GM12878 (cell line): ENCODE results near the gene CDK15. TPM values are rescaled to one million over a fixed set of nuclear protein-coding genes. Genes with fewer than 3 reads are reported as not detected.

Experiments
- ATAC-seq: fragments of 200-7000 bp; cut with Tn5 transposase; 3 replicates; pipeline ENCODE4 v1.9.1; 2020; ENCODE audit warnings: mild to moderate bottlenecking, moderate library complexity
- BruUV-seq: library from RNA; stranded (reverse); fragments of 400-500 nt; replicated peaks from 2 replicates; lab custom pipeline; 2021; lab: Mats Ljungman, UMichigan
- CTCF ChIA-PET: fragments of 300-600 bp; sonication (Branson Sonifier 250); formaldehyde crosslinking; extraction: SDS; loops from one replicate; lab custom pipeline; 2021; ENCODE audit warnings: inconsistent platforms; lab: Yijun Ruan, JAX
- POLR2A ChIA-PET: fragments of 350-600 bp; formaldehyde crosslinking; extraction: SDS; loops from one replicate; lab custom pipeline; 2021; ENCODE audit warnings: inconsistent platforms; lab: Charles Lee
- RAD21 ChIA-PET: fragments of 300-600 bp; sonication (Branson Sonifier 250); formaldehyde crosslinking; loops from one replicate; lab custom pipeline; 2023; ENCODE audit warnings: antibody characterized with exemption; ENCODE audit not compliant: unreplicated experiment; lab: Charles Lee
- SMC1A ChIA-PET: fragments of 300-600 bp; sonication (Branson Sonifier 250); formaldehyde crosslinking; loops from one replicate; lab custom pipeline; 2023; ENCODE audit not compliant: unreplicated experiment, uncharacterized antibody; lab: Charles Lee
- DNase-seq: peaks from one replicate; pipeline ENCODE4 v3.0.0-alpha.2; 2011; ENCODE audit warnings: low read depth, low spot score
- FAIRE-seq: peaks from 3 replicates; lab custom pipeline; 2011; peaks lifted over from hg19 to GRCh38; lab: Jason Lieb, UNC
- H2AFZ ChIP-seq: 2 replicates; pipeline ENCODE4 v1.6.0; 2011; ENCODE audit warnings: low read depth, low read length, control low read depth; ENCODE audit not compliant: control insufficient read depth
- H3K27ac ChIP-seq: 2 replicates; pipeline ENCODE4 v1.5.1; 2011; ENCODE audit warnings: control low read depth; ENCODE audit not compliant: control insufficient read depth, insufficient read depth
- H3K27me3 ChIP-seq, 2 experiments: replicated peaks in 1 of 2; 2 replicates each; pipeline versions ENCODE4 v1.6.0 to v1.6.1; 2011; ENCODE audit warnings: low read length in 1 of 2; ENCODE audit not compliant: control insufficient read depth in 2 of 2, insufficient read depth in 2 of 2
- H3K36me3 ChIP-seq, 2 experiments: 2 replicates each; pipeline ENCODE4 v1.5.1; 2011; ENCODE audit warnings: low read length in 1 of 2; ENCODE audit not compliant: control insufficient read depth in 2 of 2, insufficient read depth in 2 of 2
- H3K4me1 ChIP-seq: 2 replicates; pipeline ENCODE4 v1.6.1; 2011; ENCODE audit warnings: mild to moderate bottlenecking, low read length, moderate library complexity, mixed read lengths; ENCODE audit not compliant: control insufficient read depth, insufficient read depth
- H3K4me2 ChIP-seq: 2 replicates; pipeline ENCODE4 v1.6.0; 2011; ENCODE audit warnings: control low read depth; ENCODE audit not compliant: control insufficient read depth, insufficient read depth
- H3K4me3 ChIP-seq: fragments of 200-600 bp; sonication (generic); 2 replicates; pipeline ENCODE4 v1.5.1; 2016
- H3K79me2 ChIP-seq: 2 replicates; pipeline ENCODE4 v1.6.0; 2011; ENCODE audit warnings: low read length; ENCODE audit not compliant: control insufficient read depth, insufficient read depth
- H3K9ac ChIP-seq: 2 replicates; pipeline ENCODE4 v1.8.0; 2011; ENCODE audit warnings: low read length, control low read depth, mixed read lengths; ENCODE audit not compliant: control insufficient read depth, insufficient read depth
- H3K9me3 ChIP-seq: replicated peaks from 3 replicates; pipeline ENCODE4 v1.5.1; 2011; ENCODE audit warnings: mild to moderate bottlenecking, low read length; ENCODE audit not compliant: control insufficient read depth, insufficient read depth
- H4K20me1 ChIP-seq: 2 replicates; pipeline ENCODE4 v1.6.0; 2011; ENCODE audit not compliant: control insufficient read depth, insufficient read depth
- ASH2L ChIP-seq: fragments of 300-600, 200-600 bp; sonication (generic); IDR thresholded peaks from 2 replicates; pipeline ENCODE4 v1.6.1; 2017; ENCODE audit warnings: low read depth, mild to moderate bottlenecking, borderline replicate concordance
- CREB1 ChIP-seq: IDR thresholded peaks from 2 replicates; pipeline ENCODE4 v1.6.1; 2012; ENCODE audit warnings: low read depth, mild to moderate bottlenecking, inconsistent platforms
- LARP7 ChIP-seq: fragments of 450-650 bp; IDR thresholded peaks from 2 replicates; pipeline ENCODE4 v1.6.1; 2017; ENCODE audit warnings: mild to moderate bottlenecking
- MEF2A ChIP-seq: IDR thresholded peaks from 2 replicates; pipeline ENCODE4 v1.6.1; 2011; ENCODE audit warnings: low read depth, mild to moderate bottlenecking, low read length, moderate library complexity; ENCODE audit not compliant: insufficient read depth
- NFXL1 ChIP-seq: fragments of 450-650 bp; IDR thresholded peaks from 2 replicates; pipeline ENCODE4 v1.6.1; 2017; ENCODE audit warnings: antibody characterized with exemption, mild to moderate bottlenecking, borderline replicate concordance
- TAF1 ChIP-seq: IDR thresholded peaks from 2 replicates; pipeline ENCODE4 v1.6.1; 2011; ENCODE audit warnings: mild to moderate bottlenecking, low read depth, low read length, borderline replicate concordance
- WGBS: methylation state at CpG from one replicate; pipeline ENCODE4 v1.1.6; 2016; ENCODE audit warnings: low lambda C conversion rate; ENCODE audit not compliant: insufficient replicate concordance, insufficient coverage; ENCODE audit errors: missing lambda C conversion rate; 5-methylcytosine and 5-hydroxymethylcytosine counted together
- in situ Hi-C: fragments of 300-500 bp; cut with MboI; formaldehyde crosslinking; loops from 9 replicates; pipeline ENCODE4 v1.14.3; 2018; ENCODE audit warnings: mixed read lengths
- intact Hi-C: fragments of 100-400 bp; cut with micrococcal nuclease; formaldehyde crosslinking; loops from one replicate; pipeline ENCODE4 v1.14.2; 2022; ENCODE audit not compliant: unreplicated experiment
- polyA plus RNA-seq, 11 experiments: library from polyadenylated mRNA; depleted of rRNA in 4 of 11; unstranded in 6 of 11; stranded (reverse) in 5 of 11; fragments of >200 nt; fragmentation: Nextera tagmentation in 4 of 11; fragmentation: Illumina TruSeq in 1 of 11; extraction: Ambion mirVana in 4 of 11; extraction: Trizol in 1 of 11; gene quantifications; 1 replicate in 1 of 11; 2 replicates in 10 of 11; pipeline versions ENCODE4 v1.2.1 to v1.2.3, GENCODE V29; 2011 to 2016; ENCODE audit warnings: inconsistent platforms in 2 of 11, missing spikeins in 2 of 11, low read depth in 1 of 11
- total RNA-seq, 4 experiments: library from RNA; depleted of rRNA in 3 of 4; stranded (reverse); fragments of >200 nt in 3 of 4; fragmentation: Illumina TruSeq in 1 of 4; extraction: Trizol in 1 of 4; gene quantifications; 2 replicates each; pipeline versions ENCODE4 v1.2.1 to v1.2.3, GENCODE V29; 2013 to 2021
- TF ChIP-seq, protein P1 (sequence below): fragments of 450-650 bp; formaldehyde crosslinking; IDR thresholded peaks from 2 replicates; pipeline ENCODE4 v1.5.0; 2022; ENCODE audit warnings: mild to moderate bottlenecking, missing genetic modification characterization
- TF ChIP-seq, protein P2 (sequence below): fragments of 450-650 bp; IDR thresholded peaks from 2 replicates; pipeline ENCODE4 v1.6.1; 2017; ENCODE audit warnings: mild to moderate bottlenecking, moderate library complexity

The CDK15 gene
- total and polyA plus RNA-seq, 10 of the 15 experiments (the other 5 are each of a cell fraction or from before 2014, with no cell fraction given): 0.01 to 0.04 TPM; not detected in 8

DNA sequence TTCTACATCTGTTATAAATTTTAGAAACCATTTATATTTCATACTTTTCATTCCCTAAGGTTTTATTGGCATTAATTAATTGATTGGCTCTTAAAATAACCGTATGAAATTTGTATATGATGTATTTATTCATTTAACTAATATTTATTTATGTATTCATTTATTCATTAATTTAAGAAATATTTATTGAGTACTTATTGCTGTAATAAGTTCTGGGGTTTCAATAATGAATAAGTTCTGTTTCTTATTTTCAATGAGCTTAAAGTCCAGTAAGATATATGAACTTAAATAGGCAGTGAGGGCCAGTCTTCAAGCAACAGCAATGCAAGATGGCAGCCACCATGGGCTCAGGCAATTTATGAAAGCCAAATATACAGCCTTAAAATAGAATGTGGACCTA lies 17.9 kb downstream of the CDK15 start:
- BruUV-seq: no TSS peak
- no peaks in the 10 kb centered on the region for H3K79me2 ChIP-seq
- no peaks in the 10 kb centered on the region for H3K4me1 ChIP-seq
- TF ChIP-seq TAF1: no peak
- no peak for TF ChIP-seq MEF2A
- no peak for FAIRE-seq
- no peak for ATAC-seq
- ChIA-PET CTCF (no interaction called here), RAD21 (no interaction called here), POLR2A (no interaction called here), SMC1A (no interaction called here)
- no peak overlapping the region for H3K27ac ChIP-seq
- H3K4me3 ChIP-seq: no peak overlapping the region
- WGBS: 0% methylated on average over 1 of the region's 1 CpG
- H3K36me3 ChIP-seq: no peaks in the 10 kb centered on the region
- H3K27me3 ChIP-seq: no peaks in the 10 kb centered on the region
- DNase-seq: no peak
- H3K9ac ChIP-seq: no peak overlapping the region
- no peak overlapping the region for H2AFZ ChIP-seq
- no peaks in the 10 kb centered on the region for H3K9me3 ChIP-seq
- intact Hi-C loops: no loop called here
- in situ Hi-C loops: no loop called here
- no peaks in the 10 kb centered on the region for H4K20me1 ChIP-seq
- no peak overlapping the region for H3K4me2 ChIP-seq

DNA sequence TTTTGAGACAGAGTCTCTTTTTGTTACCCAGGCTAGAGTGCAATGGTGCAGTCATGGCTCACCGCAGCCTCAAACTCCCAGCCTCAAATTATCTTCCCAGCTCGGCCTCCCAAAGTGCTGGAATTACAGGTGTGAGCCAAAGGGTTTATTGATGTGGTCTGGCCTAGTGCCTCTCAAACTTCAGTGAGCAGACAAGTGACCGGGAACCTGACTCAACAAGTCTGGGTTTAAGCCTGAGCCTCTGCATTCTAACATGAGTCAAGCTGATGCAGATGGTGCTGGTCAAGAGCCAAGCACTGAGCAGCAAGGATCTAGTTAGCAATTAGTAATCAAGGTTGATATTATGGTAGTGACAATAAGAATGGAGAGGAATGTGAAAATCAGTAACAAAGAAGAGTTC lies 21.3 kb downstream of the CDK15 start:
- H3K9me3 ChIP-seq: no peaks in the 10 kb centered on the region
- BruUV-seq: no TSS peak
- FAIRE-seq: no peak
- ChIA-PET POLR2A (interaction anchor here (1.4 kb wide), 1 partner anchor 17 kb away, joined by 3 read pairs; no protein-coding TSS in a partner anchor), RAD21 (no interaction called here), CTCF (interaction anchor here (0.7 kb wide), 1 partner anchor 14 kb away, joined by 3 read pairs; no protein-coding TSS in a partner anchor), SMC1A (no interaction called here)
- H3K36me3 ChIP-seq: no peaks in the 10 kb centered on the region
- no peaks in the 10 kb centered on the region for H4K20me1 ChIP-seq
- in situ Hi-C loops: no loop called here
- H3K4me3 ChIP-seq: no peak overlapping the region
- 48% methylated on average over 3 of the region's 3 CpGs for WGBS
- no peak overlapping the region for H2AFZ ChIP-seq
- no peaks in the 10 kb centered on the region for H3K4me1 ChIP-seq
- ATAC-seq: no peak
- intact Hi-C loops: no loop called here
- H3K4me2 ChIP-seq: no peak overlapping the region
- TF ChIP-seq, protein P1, sequence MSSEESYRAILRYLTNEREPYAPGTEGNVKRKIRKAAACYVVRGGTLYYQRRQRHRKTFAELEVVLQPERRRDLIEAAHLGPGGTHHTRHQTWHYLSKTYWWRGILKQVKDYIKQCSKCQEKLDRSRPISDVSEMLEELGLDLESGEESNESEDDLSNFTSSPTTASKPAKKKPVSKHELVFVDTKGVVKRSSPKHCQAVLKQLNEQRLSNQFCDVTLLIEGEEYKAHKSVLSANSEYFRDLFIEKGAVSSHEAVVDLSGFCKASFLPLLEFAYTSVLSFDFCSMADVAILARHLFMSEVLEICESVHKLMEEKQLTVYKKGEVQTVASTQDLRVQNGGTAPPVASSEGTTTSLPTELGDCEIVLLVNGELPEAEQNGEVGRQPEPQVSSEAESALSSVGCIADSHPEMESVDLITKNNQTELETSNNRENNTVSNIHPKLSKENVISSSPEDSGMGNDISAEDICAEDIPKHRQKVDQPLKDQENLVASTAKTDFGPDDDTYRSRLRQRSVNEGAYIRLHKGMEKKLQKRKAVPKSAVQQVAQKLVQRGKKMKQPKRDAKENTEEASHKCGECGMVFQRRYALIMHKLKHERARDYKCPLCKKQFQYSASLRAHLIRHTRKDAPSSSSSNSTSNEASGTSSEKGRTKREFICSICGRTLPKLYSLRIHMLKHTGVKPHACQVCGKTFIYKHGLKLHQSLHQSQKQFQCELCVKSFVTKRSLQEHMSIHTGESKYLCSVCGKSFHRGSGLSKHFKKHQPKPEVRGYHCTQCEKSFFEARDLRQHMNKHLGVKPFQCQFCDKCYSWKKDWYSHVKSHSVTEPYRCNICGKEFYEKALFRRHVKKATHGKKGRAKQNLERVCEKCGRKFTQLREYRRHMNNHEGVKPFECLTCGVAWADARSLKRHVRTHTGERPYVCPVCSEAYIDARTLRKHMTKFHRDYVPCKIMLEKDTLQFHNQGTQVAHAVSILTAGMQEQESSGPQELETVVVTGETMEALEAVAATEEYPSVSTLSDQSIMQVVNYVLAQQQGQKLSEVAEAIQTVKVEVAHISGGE: no peak
- TF ChIP-seq LARP7 (no peak), TAF1 (no peak), ASH2L (no peak), NFXL1 (no peak), CREB1 (no peak)
- TF ChIP-seq, protein P2, sequence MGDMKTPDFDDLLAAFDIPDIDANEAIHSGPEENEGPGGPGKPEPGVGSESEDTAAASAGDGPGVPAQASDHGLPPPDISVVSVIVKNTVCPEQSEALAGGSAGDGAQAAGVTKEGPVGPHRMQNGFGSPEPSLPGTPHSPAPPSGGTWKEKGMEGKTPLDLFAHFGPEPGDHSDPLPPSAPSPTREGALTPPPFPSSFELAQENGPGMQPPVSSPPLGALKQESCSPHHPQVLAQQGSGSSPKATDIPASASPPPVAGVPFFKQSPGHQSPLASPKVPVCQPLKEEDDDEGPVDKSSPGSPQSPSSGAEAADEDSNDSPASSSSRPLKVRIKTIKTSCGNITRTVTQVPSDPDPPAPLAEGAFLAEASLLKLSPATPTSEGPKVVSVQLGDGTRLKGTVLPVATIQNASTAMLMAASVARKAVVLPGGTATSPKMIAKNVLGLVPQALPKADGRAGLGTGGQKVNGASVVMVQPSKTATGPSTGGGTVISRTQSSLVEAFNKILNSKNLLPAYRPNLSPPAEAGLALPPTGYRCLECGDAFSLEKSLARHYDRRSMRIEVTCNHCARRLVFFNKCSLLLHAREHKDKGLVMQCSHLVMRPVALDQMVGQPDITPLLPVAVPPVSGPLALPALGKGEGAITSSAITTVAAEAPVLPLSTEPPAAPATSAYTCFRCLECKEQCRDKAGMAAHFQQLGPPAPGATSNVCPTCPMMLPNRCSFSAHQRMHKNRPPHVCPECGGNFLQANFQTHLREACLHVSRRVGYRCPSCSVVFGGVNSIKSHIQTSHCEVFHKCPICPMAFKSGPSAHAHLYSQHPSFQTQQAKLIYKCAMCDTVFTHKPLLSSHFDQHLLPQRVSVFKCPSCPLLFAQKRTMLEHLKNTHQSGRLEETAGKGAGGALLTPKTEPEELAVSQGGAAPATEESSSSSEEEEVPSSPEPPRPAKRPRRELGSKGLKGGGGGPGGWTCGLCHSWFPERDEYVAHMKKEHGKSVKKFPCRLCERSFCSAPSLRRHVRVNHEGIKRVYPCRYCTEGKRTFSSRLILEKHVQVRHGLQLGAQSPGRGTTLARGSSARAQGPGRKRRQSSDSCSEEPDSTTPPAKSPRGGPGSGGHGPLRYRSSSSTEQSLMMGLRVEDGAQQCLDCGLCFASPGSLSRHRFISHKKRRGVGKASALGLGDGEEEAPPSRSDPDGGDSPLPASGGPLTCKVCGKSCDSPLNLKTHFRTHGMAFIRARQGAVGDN: no peak
- no peak overlapping the region for H3K9ac ChIP-seq
- no peak overlapping the region for H3K27ac ChIP-seq
- no peaks in the 10 kb centered on the region for H3K79me2 ChIP-seq
- H3K27me3 ChIP-seq: no peaks in the 10 kb centered on the region
- no peak for DNase-seq
